HepG2 (cell line): ENCODE data around the gene ZNF474. TPM values are rescaled to one million over a fixed set of nuclear protein-coding genes. Genes with fewer than 3 reads are reported as not detected.

Experiments used
- ATAC-seq: fragments of 200-7000 bp; cut with Tn5 transposase; 3 replicates; pipeline ENCODE4 v1.9.1; 2020; ENCODE audit warnings: mild to moderate bottlenecking, moderate library complexity
- BruUV-seq: library from RNA; stranded (reverse); fragments of 400-500 nt; replicated peaks from 2 replicates; lab custom pipeline; 2021; lab: Mats Ljungman, UMichigan
- CTCF ChIA-PET: fragments of 300-600 bp; formaldehyde crosslinking; extraction: SDS; loops from one replicate; lab custom pipeline; 2021; ENCODE audit warnings: low total read pairs, inconsistent platforms, low intra/inter-chr PET ratio; lab: Yijun Ruan, JAX
- POLR2A ChIA-PET: fragments of 350-600 bp; sonication (Branson Sonifier 250); formaldehyde crosslinking; loops from one replicate; lab custom pipeline; 2020; ENCODE audit warnings: antibody characterized with exemption, inconsistent platforms; lab: Yijun Ruan, JAX
- DNase-seq: peaks from one replicate; pipeline ENCODE4 v3.0.0-alpha.2; 2015; ENCODE audit warnings: low spot score
- FAIRE-seq: peaks from 3 replicates; lab custom pipeline; 2011; peaks lifted over from hg19 to GRCh38; lab: Jason Lieb, UNC
- H2AFZ ChIP-seq: one replicate; pipeline ENCODE4 v1.6.1; 2011; ENCODE audit warnings: low read length, inconsistent platforms
- H3K27ac ChIP-seq: fragments of 300-600 bp; 3 replicates; pipeline ENCODE4 v1.8.0; 2011; ENCODE audit warnings: mixed run types, mild to moderate bottlenecking, mixed read lengths, low read length, inconsistent platforms; ENCODE audit not compliant: insufficient read depth; ENCODE audit errors: extremely low read length
- H3K27me3 ChIP-seq, 2 experiments: fragments of 200-600 bp in 1 of 2; 2 replicates in 1 of 2; 3 replicates in 1 of 2; pipeline versions ENCODE4 v1.6.0 to v1.8.0; 2011; ENCODE audit warnings: low read length in 2 of 2, mild to moderate bottlenecking in 2 of 2, moderate library complexity in 2 of 2, inconsistent platforms in 1 of 2; ENCODE audit not compliant: insufficient read depth in 2 of 2, control insufficient read depth in 1 of 2
- H3K36me3 ChIP-seq, 2 experiments: fragments of 200-600 bp in 1 of 2; replicated peaks in 1 of 2; 2 replicates in 1 of 2; 3 replicates in 1 of 2; pipeline versions ENCODE4 v1.5.1 to v1.8.0; 2011; ENCODE audit warnings: low read length in 2 of 2, inconsistent platforms in 1 of 2; ENCODE audit not compliant: insufficient read depth in 2 of 2, control insufficient read depth in 1 of 2
- H3K4me1 ChIP-seq: 2 replicates; pipeline ENCODE4 v1.5.1; 2012; ENCODE audit warnings: low read length, inconsistent platforms; ENCODE audit not compliant: insufficient read depth
- H3K4me2 ChIP-seq: 2 replicates; pipeline ENCODE4 v1.6.0; 2011; ENCODE audit warnings: low read depth, low read length, inconsistent platforms
- H3K4me3 ChIP-seq, 3 experiments: fragments of 200-600 bp in 1 of 3; sonication (generic), shearing (Covaris generic) in 1 of 3; replicated peaks in 1 of 3; 2 replicates each; pipeline ENCODE4 v1.5.1; 2011 to 2016; ENCODE audit warnings: low read length in 3 of 3, inconsistent platforms in 2 of 3, low read depth in 2 of 3, mild to moderate bottlenecking in 2 of 3, control low read depth in 1 of 3, mixed read lengths in 1 of 3; ENCODE audit not compliant: insufficient read depth in 1 of 3
- H3K79me2 ChIP-seq: one replicate; pipeline ENCODE4 v1.6.1; 2011; ENCODE audit warnings: low read length, inconsistent platforms; ENCODE audit not compliant: insufficient read depth
- H3K9ac ChIP-seq: 2 replicates; pipeline ENCODE4 v1.6.0; 2011; ENCODE audit warnings: mild to moderate bottlenecking, low read depth, low read length, inconsistent platforms; ENCODE audit not compliant: insufficient read depth
- H3K9me3 ChIP-seq: 2 replicates; pipeline ENCODE4 v1.5.1; 2012; ENCODE audit warnings: mild to moderate bottlenecking, low read length
- H4K20me1 ChIP-seq: 2 replicates; pipeline ENCODE4 v1.6.0; 2011; ENCODE audit warnings: inconsistent platforms, mild to moderate bottlenecking, low read length, moderate library complexity; ENCODE audit not compliant: insufficient read depth
- EZH2 ChIP-seq: conservative IDR thresholded peaks from 2 replicates; pipeline ENCODE4 v1.6.1; 2012; ENCODE audit warnings: mild to moderate bottlenecking, low read depth, low read length, moderate library complexity
- FOXC1 ChIP-seq: sonication (generic); formaldehyde crosslinking; IDR thresholded peaks from 2 replicates; pipeline ENCODE4 v1.8.0; 2022; ENCODE audit warnings: mild to moderate bottlenecking, missing genetic modification reagents, borderline replicate concordance
- GATAD2A ChIP-seq: IDR thresholded peaks from 2 replicates; pipeline ENCODE4 v1.6.1; 2016
- KLF6 ChIP-seq: IDR thresholded peaks from 2 replicates; pipeline ENCODE4 v1.8.0; 2016; ENCODE audit warnings: missing biosample characterization, missing genetic modification reagents
- RFX1 ChIP-seq: fragments of 450-650 bp; IDR thresholded peaks from 2 replicates; pipeline ENCODE4 v1.6.1; 2017
- RNF2 ChIP-seq: fragments of 450-650 bp; conservative IDR thresholded peaks from 2 replicates; pipeline ENCODE4 v1.6.1; 2016; ENCODE audit warnings: low read depth
- SMYD3 ChIP-seq: sonication (generic); formaldehyde crosslinking; IDR thresholded peaks from 2 replicates; pipeline ENCODE4 v1.8.1; 2023; ENCODE audit warnings: mild to moderate bottlenecking, missing genetic modification reagents
- ZNF331 ChIP-seq: sonication (generic); formaldehyde crosslinking; IDR thresholded peaks from 2 replicates; pipeline ENCODE4 v1.4.0; 2020; ENCODE audit warnings: missing genetic modification reagents
- ZNF557 ChIP-seq: sonication (generic); formaldehyde crosslinking; IDR thresholded peaks from 2 replicates; pipeline ENCODE4 v1.4.0; 2020; ENCODE audit warnings: missing genetic modification reagents
- ZNF572 ChIP-seq: sonication (generic); formaldehyde crosslinking; IDR thresholded peaks from 2 replicates; pipeline ENCODE4 v1.5.1; 2020; ENCODE audit warnings: mild to moderate bottlenecking, missing genetic modification reagents
- ZNF713 ChIP-seq: sonication (generic); formaldehyde crosslinking; IDR thresholded peaks from 2 replicates; pipeline ENCODE4 v1.4.0; 2020; ENCODE audit warnings: mild to moderate bottlenecking, missing genetic modification reagents
- ZNF850 ChIP-seq: sonication (generic); formaldehyde crosslinking; conservative IDR thresholded peaks from 2 replicates; pipeline ENCODE4 v1.9.0; 2021; ENCODE audit warnings: mild to moderate bottlenecking, missing genetic modification reagents
- WGBS: methylation state at CpG from one replicate; pipeline ENCODE4 v1.1.6; 2017; ENCODE audit warnings: low lambda C conversion rate; 5-methylcytosine and 5-hydroxymethylcytosine counted together
- in situ Hi-C: cut with HindIII; loops from 2 replicates; pipeline ENCODE4 v1.10.0; 2017; ENCODE audit warnings: low pct_unique_long_range_greater_than_20kb; ENCODE audit not compliant: extremely low pct_ligation_motif_present
- intact Hi-C: fragments of 100-400 bp; cut with micrococcal nuclease; formaldehyde crosslinking; loops from one replicate; pipeline ENCODE4 v1.10.0; 2022; ENCODE audit not compliant: unreplicated experiment
- polyA plus RNA-seq, 8 experiments: library from polyadenylated mRNA; depleted of rRNA in 3 of 8; stranded (reverse) in 7 of 8; unstranded in 1 of 8; fragments of >200 nt; fragmentation: Illumina TruSeq in 4 of 8; extraction: Trizol in 4 of 8; gene quantifications; 2 replicates each; pipeline versions ENCODE4 v1.2.1 to v1.2.3, GENCODE V29; 2011 to 2016; ENCODE audit warnings: low read depth in 4 of 8, missing spikeins in 1 of 8, mixed read lengths in 1 of 8; ENCODE audit not compliant: insufficient read depth in 1 of 8
- total RNA-seq, 5 experiments: library from RNA; depleted of rRNA; stranded (reverse); fragments of >200 nt; fragmentation: Illumina TruSeq; extraction: Trizol; gene quantifications; 2 replicates each; pipeline ENCODE4 v1.2.3, GENCODE V29; 2016; ENCODE audit warnings: low read depth in 1 of 5
- TF ChIP-seq, protein P1 (sequence below): sonication (generic); formaldehyde crosslinking; IDR thresholded peaks from 2 replicates; pipeline ENCODE4 v1.5.0; 2020; ENCODE audit warnings: missing genetic modification reagents, mild to moderate bottlenecking, borderline replicate concordance
- TF ChIP-seq, protein P2 (sequence below): sonication (generic); formaldehyde crosslinking; IDR thresholded peaks from 2 replicates; pipeline ENCODE4 v1.4.0; 2020; ENCODE audit warnings: mild to moderate bottlenecking, missing genetic modification reagents
- TF ChIP-seq, protein P3 (sequence below): sonication (generic); formaldehyde crosslinking; IDR thresholded peaks from 2 replicates; pipeline ENCODE4 v1.4.0; 2020; ENCODE audit warnings: missing genetic modification reagents, borderline replicate concordance
- TF ChIP-seq, protein P4 (sequence below): sonication (generic); formaldehyde crosslinking; IDR thresholded peaks from 2 replicates; pipeline ENCODE4 v1.4.0; 2020; ENCODE audit warnings: missing genetic modification reagents

The ZNF474 gene
- total and polyA plus RNA-seq, 2 of the 13 experiments (the other 11 are each of a cell fraction or from before 2014, with no cell fraction given) = 0.07 TPM; not detected in 1

DNA sequence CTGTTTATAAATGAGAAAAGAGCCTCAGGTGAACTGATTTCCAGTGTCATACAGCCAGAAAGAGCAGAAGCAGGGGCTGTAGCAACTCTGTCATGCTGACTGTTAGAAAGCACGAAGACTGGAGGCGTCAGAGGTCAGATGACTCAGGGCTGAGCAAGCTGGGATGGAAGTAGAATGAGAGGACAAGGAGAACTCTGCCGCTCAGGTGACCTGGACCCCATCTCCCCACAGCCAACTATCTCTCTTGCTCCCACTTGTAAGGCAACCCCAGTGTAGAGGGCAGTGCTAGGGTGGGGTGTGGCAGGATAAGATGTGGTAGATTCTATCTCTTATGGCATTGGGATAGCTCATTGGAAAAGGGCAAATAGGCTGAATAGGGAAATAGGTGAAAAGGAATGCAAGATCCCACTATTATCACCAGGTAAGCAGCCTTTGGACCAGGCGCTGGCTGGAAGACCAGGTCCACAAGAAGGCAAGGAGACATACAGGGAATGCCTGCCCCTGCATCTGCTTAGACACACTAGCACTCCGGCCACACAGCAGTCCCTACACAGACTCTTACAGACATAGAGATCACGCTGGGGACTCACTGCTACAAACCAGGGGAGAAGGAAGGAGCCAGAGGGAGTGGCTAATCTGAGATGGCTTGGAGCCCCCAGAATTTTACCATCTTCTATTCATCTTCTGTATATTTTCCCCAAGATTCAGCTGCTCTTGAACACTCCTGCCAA lies 30.1 kb upstream of the ZNF474 start:
- no peaks in the 10 kb centered on the region for H3K4me1 ChIP-seq

More for the DNA sequence above, 30.1 kb upstream of the ZNF474 start:
- 50% methylated on average over 6 of the region's 6 CpGs for WGBS
- Histone ChIP-seq H3K4me2 (no peak overlapping the region), H4K20me1 (no peaks in the 10 kb centered on the region), H3K27ac (no peak overlapping the region), H3K9ac (no peak overlapping the region), H3K9me3 (no peaks in the 10 kb centered on the region), H3K79me2 (no peaks in the 10 kb centered on the region), H3K4me3 (no peak overlapping the region), H2AFZ (peak overlapping the region; percentile 54), H3K27me3 (no peaks in the 10 kb centered on the region), H3K36me3 (no peaks in the 10 kb centered on the region)
- POLR2A ChIA-PET = no interaction called here
- in situ Hi-C loops (no loop called here), intact Hi-C loops (no loop called here)
- no TSS peak for BruUV-seq
- CTCF ChIA-PET = no interaction called here
- DNase-seq = no peak
- no peak for TF ChIP-seq ZNF572
- TF ChIP-seq, protein P1, sequence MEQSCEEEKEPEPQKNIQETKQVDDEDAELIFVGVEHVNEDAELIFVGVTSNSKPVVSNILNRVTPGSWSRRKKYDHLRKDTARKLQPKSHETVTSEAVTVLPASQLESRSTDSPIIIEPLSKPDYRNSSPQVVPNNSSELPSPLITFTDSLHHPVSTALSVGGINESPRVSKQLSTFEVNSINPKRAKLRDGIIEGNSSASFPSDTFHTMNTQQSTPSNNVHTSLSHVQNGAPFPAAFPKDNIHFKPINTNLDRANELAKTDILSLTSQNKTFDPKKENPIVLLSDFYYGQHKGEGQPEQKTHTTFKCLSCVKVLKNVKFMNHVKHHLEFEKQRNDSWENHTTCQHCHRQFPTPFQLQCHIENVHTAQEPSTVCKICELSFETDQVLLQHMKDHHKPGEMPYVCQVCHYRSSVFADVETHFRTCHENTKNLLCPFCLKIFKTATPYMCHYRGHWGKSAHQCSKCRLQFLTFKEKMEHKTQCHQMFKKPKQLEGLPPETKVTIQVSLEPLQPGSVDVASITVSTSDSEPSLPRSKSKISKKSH (CRISPR knock-in tag) = no peak
- no peak for TF ChIP-seq GATAD2A (CRISPR knock-in tag)
- TF ChIP-seq, protein P2, sequence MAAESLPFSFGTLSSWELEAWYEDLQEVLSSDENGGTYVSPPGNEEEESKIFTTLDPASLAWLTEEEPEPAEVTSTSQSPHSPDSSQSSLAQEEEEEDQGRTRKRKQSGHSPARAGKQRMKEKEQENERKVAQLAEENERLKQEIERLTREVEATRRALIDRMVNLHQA (CRISPR knock-in tag) = no peak
- no peak for TF ChIP-seq RFX1
- no peak for TF ChIP-seq FOXC1 (CRISPR knock-in tag)
- no peak for TF ChIP-seq ZNF713 (CRISPR knock-in tag)
- no peak for TF ChIP-seq KLF6 (CRISPR knock-in tag)
- TF ChIP-seq, protein P3, sequence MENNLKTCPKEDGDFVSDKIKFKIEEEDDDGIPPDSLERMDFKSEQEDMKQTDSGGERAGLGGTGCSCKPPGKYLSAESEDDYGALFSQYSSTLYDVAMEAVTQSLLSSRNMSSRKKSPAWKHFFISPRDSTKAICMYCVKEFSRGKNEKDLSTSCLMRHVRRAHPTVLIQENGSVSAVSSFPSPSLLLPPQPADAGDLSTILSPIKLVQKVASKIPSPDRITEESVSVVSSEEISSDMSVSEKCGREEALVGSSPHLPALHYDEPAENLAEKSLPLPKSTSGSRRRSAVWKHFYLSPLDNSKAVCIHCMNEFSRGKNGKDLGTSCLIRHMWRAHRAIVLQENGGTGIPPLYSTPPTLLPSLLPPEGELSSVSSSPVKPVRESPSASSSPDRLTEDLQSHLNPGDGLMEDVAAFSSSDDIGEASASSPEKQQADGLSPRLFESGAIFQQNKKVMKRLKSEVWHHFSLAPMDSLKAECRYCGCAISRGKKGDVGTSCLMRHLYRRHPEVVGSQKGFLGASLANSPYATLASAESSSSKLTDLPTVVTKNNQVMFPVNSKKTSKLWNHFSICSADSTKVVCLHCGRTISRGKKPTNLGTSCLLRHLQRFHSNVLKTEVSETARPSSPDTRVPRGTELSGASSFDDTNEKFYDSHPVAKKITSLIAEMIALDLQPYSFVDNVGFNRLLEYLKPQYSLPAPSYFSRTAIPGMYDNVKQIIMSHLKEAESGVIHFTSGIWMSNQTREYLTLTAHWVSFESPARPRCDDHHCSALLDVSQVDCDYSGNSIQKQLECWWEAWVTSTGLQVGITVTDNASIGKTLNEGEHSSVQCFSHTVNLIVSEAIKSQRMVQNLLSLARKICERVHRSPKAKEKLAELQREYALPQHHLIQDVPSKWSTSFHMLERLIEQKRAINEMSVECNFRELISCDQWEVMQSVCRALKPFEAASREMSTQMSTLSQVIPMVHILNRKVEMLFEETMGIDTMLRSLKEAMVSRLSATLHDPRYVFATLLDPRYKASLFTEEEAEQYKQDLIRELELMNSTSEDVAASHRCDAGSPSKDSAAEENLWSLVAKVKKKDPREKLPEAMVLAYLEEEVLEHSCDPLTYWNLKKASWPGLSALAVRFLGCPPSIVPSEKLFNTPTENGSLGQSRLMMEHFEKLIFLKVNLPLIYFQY (CRISPR knock-in tag) = no peak
- no peak for TF ChIP-seq ZNF331 (CRISPR knock-in tag)
- TF ChIP-seq EZH2 = no peak
- no peak for TF ChIP-seq ZNF557 (CRISPR knock-in tag)
- TF ChIP-seq, protein P4, sequence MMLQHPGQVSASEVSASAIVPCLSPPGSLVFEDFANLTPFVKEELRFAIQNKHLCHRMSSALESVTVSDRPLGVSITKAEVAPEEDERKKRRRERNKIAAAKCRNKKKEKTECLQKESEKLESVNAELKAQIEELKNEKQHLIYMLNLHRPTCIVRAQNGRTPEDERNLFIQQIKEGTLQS (CRISPR knock-in tag) = no peak
- TF ChIP-seq ZNF850 (CRISPR knock-in tag) = no peak
- no peak for TF ChIP-seq SMYD3 (CRISPR knock-in tag)
- no peak for TF ChIP-seq RNF2
- FAIRE-seq = no peak
- ATAC-seq = peak; percentile 63
